HG03378 (cell line): Measurements from ENCODE around the gene CNDP1.

Source experiments
- ATAC-seq: cut with Tn5 transposase; IDR thresholded peaks from one replicate; pipeline ENCODE4 v1.9.1; 2021; ENCODE audit warnings: mild to moderate bottlenecking, moderate library complexity; ENCODE audit not compliant: unreplicated experiment

The CNDP1 gene

GRCh38 chr18:74506448-74507084 lies 27.7 kb upstream of the CNDP1 start:
- ATAC-seq, result no peak

GRCh38 chr18:74507097-74507881 lies 27.0 kb upstream of the CNDP1 start:
- no peak for ATAC-seq

DNA sequence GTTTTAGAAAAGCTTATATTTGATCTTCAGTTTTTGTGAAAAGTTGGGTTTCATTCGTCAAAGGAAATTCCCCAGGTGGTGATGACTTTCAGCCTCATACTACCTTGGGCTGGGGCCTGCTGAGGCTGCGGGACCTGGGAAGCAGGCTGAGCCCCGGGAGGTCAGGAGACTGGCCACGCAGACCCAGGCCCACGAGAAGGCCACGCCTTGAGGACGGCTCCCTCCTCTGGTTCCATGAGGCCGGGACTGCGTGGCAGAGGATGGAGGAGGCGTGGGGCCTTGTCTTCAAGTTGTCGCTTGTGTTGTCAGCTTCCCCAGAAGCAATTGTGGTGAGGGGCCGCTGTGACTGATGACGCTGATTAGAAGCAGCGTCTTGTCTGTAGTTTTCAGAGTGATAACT lies 26.4 kb upstream of the CNDP1 start:
- ATAC-seq, result no peak

GRCh38 chr18:74508366-74508765 lies 25.9 kb upstream of the CNDP1 start:
- ATAC-seq, result no peak

DNA sequence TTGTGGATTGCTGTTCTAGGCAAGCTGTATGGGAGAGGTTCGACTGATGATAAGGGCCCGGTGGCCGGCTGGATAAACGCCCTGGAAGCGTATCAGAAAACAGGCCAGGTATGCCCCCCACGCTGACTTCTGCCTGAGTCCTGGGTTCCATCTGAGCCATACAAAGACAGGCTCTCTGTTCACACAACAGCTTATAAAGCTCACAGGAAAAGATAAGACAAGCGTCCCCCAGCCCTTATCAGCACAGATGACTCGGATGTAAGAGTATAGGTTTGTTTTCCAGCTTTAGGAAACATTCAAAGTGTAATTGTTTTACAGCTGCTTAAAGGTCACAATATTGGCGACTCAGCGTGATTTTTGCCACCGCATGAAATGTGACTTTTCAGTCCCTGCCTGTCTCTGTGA lies 25.5 kb upstream of the CNDP1 start:
- no peak for ATAC-seq

- ATAC-seq, result no peak
Observed at GRCh38 chr18:74509856-74510769, 24.2 kb upstream of the CNDP1 start.

DNA sequence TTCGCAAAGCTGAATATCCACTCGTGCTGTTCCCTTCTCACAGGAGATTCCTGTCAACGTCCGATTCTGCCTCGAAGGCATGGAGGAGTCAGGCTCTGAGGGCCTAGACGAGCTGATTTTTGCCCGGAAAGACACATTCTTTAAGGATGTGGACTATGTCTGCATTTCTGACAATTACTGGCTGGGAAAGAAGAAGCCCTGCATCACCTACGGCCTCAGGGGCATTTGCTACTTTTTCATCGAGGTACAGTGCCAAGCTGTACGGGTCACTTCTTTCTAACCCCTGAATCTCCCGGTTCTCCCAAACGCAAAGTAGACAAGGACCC lies 23.6 kb upstream of the CNDP1 start:
- ATAC-seq, result no peak

GRCh38 chr18:74511823-74512222 lies 22.5 kb upstream of the CNDP1 start:
- ATAC-seq, result no peak

DNA sequence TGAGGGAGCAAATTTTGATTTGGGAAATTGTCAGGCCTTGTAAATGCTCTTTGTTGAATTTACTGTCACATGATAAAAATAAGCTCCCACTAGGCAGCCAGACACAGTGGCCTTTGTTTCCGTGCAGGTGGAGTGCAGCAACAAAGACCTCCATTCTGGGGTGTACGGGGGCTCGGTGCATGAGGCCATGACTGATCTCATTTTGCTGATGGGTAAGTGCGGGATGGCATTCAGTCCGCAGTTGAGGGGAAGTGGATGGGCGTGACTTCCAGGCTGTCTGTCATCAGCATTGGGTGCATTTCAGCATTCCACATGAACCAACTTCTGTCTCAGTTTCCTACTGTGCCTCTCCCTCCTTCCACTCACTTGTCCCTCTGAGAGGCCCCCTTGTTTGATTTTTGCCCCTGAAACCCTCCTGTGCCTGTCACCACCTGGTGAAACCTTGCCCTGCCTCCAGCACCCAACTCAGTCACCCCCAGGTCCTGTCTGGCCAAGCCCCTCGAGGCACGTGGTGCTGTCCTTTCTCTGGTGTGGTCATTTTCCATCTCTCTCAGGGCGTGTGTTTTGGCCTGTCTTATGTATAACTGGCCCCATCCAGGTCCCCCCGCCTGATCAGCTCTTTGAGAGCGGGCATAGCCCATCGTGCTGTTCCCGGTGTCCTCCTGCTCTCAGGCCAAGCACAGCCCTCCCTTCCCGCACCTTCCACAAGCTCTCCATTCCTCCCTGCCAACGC lies 21.8 kb upstream of the CNDP1 start:
- ATAC-seq, result no peak

- ATAC-seq, result no peak
Observed at GRCh38 chr18:74513149-74513882, 21.0 kb upstream of the CNDP1 start.

DNA sequence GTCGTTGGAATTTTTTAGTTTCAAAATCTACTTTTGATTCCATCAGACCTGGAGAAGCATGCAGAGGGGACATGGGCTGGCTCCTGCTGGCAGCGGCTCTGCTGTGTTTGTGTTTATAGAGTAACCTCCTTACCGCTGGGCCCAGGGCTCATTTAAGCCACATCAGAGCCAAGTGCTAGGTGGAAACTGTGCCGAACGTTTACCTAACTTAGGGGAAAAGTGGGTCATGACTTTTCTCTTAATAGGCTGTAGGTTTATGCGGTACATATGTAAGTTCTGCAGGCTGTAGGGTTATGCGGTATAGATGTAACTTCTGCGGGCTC lies 20.5 kb upstream of the CNDP1 start:
- ATAC-seq, result no peak

DNA sequence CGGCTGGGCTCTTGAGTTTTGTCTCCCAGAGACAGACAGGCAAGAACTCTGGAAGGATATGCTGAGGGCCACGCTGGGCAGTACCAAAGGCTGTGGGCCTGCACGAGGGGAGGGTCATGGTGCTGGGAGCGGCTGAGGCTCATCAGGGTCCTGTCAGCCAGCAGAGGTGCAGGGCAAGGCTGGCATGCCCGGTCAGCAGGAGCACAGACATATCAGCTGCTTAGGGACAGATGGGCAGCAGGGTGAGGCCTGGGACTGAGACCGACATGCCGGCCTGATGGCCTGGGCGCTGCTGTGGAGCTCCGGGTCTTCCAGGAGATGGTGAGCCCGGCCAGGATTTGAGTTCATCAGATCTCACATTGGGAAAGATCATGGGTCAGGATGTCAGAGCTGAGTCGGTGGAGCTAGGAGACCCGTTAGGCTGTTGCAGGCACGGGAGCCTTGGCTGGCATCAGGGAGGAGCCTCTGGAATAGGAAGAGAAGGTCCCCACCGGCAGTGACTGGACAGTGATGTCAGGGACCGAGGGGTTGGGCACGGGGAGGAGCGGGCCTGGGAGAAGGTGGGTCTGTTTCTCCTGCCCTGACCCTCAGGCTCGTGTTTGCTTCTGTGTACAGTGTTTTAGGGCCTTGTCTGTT lies 19.3 kb upstream of the CNDP1 start:
- ATAC-seq, result no peak

DNA sequence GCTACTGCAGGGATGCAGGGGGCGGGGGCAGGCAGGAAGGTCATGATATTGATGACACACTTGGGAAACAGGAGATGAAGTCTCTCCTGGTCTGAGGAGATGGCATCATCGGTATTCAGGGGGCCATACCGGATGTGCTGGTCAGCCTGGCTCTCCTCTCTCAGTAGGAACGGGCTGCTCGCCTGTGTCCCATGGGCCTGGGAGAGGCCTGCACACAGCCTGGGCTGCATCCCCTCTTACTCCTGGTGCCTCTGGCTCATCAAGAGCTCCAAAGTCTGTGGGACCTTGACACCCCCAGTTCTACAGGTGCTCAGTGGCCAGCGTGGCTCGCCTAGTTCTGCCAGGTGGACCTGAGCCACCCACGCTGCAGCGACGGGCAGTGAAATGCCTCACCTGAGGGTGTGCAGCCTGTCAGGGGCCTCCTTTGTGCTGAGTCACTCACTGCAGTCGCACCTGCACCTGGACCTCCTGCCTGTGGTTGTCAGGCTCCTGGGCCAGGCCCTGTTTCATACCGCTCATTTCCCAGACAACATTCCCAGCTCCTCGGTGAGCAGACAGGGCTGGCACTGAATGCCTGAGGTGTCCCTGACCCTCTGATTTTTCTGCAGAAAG lies 18.6 kb upstream of the CNDP1 start:
- ATAC-seq, result no peak

- no peak for ATAC-seq
Observed at GRCh38 chr18:74516271-74517235, 17.7 kb upstream of the CNDP1 start.

GRCh38 chr18:74517236-74517630 lies 17.1 kb upstream of the CNDP1 start:
- ATAC-seq, result no peak

DNA sequence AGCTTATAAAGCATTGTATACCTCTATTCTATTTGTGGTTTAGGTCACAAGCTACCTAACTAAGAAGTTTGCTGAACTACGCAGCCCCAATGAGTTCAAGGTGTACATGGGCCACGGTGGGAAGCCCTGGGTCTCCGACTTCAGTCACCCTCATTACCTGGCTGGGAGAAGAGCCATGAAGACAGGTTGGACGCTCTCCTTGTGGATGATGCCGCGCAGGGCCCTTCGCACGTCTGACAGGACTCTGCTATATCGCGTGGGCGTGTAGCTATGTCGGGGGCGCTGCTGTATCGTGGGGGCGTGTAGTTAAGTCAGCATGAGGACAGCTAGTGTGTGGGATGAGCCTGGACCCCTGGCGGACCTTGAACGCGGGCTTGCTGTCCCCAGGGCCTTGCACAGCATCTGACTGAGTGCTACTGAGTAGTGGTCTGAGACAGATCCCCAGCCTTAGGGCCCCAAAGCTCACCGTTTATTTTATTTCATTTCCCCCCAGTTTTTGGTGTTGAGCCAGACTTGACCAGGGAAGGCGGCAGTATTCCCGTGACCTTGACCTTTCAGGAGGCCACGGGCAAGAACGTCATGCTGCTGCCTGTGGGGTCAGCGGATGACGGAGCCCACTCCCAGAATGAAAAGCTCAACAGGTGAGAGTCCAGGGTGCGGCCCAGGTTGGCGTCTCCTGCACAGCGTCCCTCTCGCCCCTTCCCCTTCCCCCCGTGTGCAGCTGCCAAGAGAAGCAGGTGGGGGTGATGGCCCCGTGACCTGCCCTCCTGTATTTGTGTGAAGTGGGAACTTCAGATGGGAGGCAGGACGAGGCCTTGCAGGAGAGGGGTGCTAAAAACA lies 15.6 kb upstream of the CNDP1 start:
- no peak for ATAC-seq

DNA sequence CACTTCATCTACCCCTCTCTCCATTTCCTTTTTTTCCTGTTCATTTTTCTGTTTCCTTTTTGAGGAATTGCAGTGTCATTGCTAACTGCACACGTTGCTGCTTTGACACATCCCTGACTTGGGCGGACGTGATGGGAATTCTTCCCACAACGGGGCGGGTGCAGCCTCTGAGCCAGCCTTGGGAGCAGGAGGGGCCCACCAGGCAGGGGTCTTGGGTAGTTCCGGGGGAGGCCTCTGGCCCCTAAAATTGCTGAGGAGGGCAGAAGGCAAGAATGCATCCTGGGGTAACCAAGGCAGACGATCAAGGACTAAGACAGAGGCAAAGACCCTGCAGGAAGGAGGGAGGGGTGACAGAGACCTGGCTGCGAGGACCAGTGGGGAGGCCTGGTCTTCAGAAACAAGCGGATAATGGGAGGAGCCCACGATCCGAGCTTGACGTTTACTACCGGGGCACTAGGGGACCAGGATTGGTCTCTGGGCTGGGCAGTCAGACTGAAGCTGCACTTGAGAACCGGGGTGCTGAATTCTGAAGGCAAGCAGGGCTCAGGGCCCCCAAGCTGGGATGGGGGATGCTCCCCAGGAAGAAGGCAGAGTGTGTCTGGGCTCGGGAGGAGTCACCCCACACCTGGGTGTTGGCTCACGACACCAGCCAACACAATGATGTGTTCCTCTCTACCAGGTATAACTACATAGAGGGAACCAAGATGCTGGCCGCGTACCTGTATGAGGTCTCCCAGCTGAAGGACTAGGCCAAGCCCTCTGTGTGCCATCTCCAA lies 14.8 kb upstream of the CNDP1 start:
- no peak for ATAC-seq
